GM20431 (cell line): ENCODE measurements around the gene UGT2A2.
"Not testable (repeated sequence)": the region's sequence is repeated elsewhere in the genome, so short reads cannot be mapped to it uniquely, and the experiment has no call there.

ENCODE experiments used
- in situ Hi-C: fragments of 300-500 bp; cut with MseI, MboI; formaldehyde crosslinking; loops from one replicate; pipeline ENCODE4 v1.15.0; 2020; ENCODE audit warnings: low sequenced_read_pairs; ENCODE audit not compliant: unreplicated experiment

The UGT2A2 gene

DNA sequence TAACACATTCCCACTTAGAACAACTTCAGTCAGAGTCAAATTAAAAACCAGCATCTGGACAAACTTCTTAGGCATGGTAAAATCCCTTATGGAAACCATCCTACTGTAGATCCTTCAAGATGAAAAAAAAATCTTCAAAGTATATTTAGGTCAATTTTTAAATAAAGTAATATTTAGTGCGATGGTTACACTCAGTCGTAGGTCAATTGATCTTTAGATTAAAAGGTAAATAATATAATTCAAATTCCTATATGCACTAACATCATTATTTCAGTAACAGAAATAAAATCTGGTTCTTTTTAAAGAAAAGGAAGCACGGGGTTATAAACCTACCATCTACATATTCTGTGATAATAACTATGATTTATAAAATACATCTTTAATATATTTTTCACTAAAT is at the start of gene UGT2A2:
TSS of gene UGT2A2 (minus strand) at position 101 of the 400 bp plus-strand sequence. CDS start at position 99, 2 bp downstream.
- in situ Hi-C loops: no loop called here

DNA sequence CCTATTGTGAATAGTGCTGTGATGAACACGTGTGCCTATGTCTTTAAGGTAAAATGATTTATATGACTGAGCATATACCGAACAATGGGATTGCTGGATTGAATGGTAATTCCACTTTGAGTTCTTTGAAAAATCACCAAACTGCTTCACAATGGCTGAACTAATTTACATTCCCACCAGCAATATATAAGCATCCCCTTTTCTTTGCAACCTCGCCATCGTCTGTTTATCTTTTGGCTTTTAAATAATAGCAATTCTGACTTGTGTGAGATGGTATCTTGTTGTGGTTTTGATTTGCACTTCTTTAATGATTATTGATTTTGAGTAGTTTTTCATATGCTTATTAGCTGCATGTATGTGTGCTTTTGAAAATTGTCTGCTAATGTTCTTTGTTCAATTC is 45.4 kb upstream of the UGT2A2 start:
- in situ Hi-C loops: loop anchor here (25.0 kb wide), 1 partner anchor 502 kb away; the partner anchor contains the start of gene ODAM

DNA sequence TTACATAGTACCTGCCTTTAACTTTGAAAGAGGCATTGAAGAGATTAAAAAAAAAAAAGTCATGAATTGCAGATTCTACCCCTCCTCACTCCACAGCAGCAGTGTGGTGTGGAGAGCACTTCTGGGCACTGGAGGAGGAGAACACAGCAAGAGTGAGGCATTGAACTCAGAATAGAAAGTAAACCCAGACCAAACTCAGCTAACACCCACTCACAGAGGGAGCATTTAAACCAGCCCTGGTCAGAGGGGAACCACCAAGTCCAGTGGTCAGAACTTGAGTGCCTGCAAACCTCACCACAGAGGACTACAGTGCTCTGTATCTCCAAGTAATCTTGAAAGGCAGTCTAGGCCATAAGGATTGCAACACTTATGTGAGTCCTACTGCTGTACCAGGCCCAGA is 29.2 kb upstream of the UGT2A2 start:
- in situ Hi-C loops: no loop called here

DNA sequence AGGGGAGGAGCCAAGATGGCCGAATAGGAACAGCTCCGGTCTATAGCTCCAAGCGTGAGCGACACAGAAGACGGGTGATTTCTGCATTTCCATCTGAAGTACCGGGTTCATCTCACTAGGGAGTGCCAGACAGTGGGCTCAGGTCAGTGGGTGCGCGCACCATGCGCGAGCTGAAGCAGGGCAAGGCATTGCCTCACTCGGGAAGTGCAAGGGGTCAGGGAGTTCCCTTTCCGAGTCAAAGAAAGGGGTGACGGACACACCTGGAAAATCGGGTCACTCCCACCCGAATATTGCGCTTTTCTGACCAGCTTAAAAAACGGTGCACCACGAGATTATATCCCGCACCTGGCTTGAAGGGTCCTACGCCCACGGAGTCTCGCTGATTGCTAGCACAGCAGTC is 24.6 kb upstream of the UGT2A2 start:
- in situ Hi-C loops: not testable (repeated sequence)

DNA sequence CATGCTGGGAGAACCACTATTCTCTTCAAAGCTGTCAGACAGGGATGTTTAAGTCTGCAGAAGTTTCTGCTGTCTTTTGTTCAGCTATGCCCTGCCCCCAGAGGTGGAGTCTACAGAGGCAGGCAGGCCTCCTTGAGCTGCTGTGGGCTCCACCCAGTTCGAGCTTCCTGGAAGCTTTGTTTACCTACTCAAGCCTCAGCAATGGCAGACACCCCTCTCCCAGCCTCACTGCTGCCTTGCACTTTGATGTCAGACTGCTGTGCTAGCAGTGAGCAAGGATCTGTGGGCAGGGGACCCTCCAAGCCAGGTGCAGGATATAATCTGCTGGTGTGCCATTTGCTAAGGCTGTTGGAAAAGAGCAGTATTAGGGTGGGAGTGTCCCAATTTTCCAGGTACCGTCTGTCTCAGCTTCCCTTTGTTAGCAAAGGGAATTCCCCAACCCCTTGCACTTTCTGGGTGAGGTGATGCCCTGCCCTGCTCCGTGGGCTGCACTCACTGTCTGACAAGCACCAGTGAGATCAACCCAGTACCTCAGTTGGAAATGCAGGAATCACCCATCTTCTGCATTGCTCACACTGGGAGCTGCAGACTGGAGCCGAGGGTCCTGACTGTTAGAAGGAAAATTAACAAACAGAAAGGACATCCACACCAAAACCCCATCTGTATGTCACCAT is 21.8 kb upstream of the UGT2A2 start:
- in situ Hi-C loops: not testable (repeated sequence)

DNA sequence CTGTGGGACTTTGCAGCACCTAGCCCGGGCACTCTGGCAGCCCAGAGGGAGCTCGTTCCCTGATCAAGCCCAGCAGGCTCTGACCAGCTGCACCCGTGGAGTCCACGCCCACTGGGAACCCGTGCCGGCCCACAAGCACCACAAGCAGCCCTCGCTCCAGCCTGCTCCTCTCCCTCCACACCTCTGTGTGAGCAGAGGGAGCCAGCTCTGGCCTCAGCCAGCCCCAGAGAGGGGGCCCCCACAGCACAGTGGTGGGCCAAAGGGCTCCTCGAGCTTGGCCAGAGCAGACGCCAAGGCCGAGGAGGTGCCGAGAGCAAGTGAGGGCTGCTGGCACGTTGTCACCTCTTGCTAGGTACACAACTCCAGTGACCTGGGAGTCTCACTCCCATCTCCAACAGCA is 18.7 kb upstream of the UGT2A2 start:
- in situ Hi-C loops: no loop called here

DNA sequence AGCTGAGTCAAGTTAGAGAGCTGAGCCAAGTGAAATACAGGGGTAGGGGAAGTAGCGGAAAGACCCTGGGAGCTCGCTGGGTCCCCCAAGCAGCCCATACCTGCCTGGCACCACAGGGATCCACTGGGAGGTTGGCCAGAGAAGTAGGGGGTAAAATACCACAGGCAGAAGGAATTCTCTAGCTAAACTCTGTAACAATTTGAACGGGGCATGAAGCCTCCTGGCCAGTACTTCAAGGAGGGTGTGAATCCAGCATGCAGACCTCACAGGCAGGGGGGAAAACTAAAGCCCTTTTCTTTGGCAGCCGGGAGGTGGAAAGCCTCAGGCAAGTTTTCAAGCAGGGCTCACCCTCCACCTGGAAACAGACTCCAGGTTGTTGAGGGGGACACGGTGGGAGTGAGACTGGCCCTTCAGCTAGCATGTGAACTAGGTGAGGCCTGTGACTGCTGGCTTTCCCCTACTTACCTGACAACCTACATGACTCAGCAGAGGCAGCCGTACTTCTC is 17.3 kb upstream of the UGT2A2 start:
- in situ Hi-C loops: no loop called here

DNA sequence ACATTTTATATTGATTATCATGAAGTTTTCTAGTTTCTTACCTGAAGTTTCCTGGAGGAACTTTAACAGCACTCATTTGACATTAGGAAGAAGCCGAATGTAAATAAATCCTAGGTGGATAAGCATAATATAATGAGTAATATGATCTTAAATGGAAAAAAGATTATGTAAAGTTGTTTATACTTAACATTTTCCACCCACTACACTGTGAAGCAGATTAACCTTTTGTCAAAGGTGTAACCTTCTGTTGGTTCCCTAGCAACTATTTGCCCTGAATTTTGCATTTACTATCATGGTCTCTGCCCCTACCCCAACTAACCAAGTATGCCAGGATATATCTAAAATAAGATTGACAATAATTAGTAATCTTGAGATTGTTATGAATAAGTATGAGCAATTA is 13.7 kb upstream of the UGT2A2 start, which contains the start of gene UGT2A1:
TSS of gene UGT2A1 (minus strand) at position 101 of the 400 bp plus-strand sequence. CDS start 5,603 bp downstream, outside the sequence.
- in situ Hi-C loops: no loop called here

DNA sequence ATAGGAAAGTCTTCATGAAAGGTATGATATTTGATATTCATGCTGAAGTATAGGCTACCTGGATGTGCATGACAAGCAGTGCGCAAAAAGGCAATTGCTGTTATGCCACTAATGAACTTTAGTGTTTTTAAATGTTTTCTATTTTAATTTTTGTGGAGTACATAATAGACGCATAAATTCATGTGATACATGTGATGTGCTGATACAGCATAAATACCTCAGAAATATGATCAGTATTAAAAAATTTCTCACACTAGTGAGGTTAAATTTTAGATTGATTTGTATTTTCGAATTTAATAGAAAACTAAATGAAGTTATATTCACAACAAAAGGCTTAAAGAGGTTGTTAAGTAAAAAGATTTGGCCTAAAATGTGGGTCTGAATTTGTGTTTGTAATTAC is 11.4 kb upstream of the UGT2A2 start:
- in situ Hi-C loops: no loop called here

DNA sequence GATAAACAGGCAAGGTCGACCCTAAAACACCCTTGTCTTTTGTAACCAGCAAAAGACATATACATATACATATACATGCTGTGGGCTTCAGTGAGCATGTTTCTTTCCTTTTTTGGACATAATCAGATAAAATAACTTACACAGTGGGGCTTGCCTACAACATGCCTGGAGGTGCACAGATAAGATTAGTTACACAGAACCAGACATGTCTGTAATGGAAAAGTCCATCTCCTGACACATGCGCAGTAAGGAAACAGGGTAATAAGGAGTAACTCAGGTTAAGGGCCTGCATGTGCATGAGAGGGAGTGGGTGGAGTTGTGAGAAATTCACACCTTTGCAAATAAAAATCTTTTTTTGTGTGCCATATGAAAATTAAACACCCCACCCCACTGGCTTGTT is 10.2 kb upstream of the UGT2A2 start:
- in situ Hi-C loops: no loop called here

DNA sequence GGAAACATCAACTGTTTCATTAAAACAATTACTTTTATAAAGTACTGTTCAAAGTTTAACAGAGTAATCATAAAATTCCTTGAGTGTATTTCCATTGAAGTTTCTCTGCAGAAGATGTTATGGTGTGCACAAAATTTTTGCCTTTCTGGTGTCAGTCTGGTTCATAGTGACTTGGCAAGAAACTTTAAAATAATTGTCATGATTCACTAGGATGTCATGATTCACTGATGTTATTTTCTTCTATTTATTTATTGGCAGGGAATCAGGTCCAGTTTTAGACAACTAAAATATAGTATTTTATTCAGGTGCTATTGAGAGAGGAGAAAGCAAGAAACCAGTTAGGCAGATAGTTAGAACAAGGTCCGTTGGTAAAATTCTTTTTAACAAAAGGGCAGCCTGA is 9.8 kb upstream of the UGT2A2 start:
- in situ Hi-C loops: no loop called here

DNA sequence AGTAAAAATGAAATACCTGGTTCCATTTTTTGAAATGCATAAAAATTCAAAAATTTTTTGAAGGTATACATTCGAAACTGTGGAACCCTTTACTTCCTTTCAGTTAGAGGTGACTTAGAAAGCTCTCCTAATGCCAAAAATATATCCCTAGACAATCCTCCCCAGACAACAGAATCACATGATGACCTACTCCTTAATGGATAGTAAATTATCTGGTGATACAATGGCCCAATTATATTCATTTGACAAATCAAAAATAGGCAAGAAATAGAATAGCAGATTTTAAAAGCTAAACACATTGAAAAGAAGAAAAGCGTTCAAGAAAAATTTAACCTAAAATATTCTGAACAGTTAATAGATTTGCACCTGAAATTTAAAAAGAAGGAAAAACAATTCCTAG is 3.5 kb upstream of the UGT2A2 start:
- in situ Hi-C loops: no loop called here

DNA sequence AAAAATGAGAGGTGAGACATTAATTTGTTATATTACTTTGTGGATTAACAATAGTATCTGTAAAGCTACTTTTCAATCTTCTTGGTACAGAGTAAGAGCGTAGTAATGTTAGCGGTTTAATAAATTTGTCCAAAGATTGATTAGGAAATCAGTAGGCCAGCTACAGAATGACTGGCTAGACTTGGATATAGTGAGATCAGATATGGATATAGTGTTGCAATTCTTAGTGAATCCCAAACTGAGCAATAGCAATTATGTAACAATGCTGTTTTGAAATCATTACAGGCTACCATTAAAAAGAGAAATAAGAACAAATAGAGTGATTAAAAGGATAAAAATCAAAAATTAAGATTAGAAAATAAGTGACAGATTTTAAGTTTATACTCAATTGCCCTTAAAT is 847 bp upstream of the UGT2A2 start:
- in situ Hi-C loops: no loop called here

DNA sequence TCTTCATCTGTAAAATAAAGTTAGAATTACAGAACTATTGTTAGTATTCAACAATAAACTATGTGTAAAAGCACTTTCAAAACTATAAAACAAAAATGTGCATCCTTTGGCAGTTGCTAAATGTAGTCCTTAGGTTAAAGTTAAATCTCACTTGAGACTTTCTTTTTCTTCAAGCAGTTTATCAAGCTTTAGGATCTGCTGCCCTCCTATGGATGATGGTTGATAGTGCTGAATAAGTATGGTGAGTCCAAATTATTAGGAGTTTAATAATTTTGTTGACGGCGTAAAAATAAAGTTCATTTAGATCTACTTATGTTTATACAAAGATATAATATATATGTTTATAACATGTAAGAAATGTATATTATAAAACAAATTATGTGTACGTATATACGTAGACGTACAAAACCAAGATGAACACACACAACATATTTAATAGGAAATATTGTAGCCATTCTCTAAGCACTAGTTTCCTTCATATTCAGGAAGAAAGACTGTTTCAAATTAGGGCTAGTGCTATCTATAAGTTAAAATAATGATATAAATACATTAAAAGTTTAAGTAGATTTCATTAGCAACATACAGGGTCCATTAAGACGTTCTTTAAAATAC is 22.3 kb downstream of the UGT2A2 start:
- in situ Hi-C loops: no loop called here

DNA sequence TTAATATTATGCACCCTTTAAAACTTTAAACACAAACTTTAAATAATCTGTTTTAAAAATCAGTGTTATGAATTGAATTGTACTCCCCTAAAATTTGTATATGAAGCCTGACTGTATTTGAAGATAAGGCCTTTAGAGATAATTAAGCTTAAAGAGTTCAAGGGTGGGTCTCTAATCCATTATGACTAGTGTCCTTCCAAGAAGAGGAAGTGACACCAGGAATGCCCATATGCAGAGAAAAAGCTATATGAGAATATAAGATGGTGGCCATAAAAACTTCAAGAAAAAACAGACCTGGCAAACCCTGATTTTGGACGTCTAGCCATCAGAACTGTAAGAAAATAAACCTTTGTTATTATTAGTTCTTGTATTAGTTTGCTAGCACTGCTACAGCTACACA is 29.0 kb downstream of the UGT2A2 start:
- in situ Hi-C loops: no loop called here

DNA sequence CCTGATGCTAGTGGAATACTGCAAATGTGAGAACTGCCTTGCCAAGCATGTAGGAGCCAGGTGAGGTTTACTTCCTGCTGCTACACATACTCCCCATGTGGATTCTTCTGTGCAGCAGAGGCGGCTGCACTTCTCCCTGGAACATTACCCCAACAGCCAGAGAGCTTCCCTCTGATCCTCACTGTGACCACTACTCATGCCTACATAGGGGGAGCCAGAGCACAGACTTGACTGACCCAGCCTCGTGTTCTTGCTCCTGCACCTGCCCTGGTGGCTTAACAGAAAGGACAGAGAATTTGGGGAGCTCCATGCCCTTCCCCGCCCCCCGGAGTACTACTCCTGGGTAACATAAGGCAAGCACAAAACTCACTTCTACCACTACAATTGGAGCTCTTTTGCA is 38.4 kb downstream of the UGT2A2 start:
- in situ Hi-C loops: no loop called here

DNA sequence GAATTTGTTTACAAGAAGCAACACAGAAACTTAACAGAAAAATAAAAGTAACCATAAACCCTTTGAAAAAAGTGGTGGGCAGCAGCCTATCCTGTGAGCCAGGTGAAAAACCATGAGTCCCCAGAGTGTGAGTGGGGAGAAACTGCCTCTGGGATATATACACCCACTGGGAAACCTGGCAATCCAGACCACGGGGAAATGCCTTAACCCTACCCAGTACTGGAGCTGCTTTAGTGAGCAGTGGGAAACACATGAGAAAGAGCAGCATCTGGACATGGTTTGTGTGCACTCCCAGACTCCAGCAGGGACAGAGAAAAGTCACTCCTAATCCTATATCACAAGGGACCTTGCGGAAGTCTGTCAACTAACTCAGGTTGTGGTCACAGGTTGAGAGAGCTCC is 39.4 kb downstream of the UGT2A2 start:
- in situ Hi-C loops: no loop called here

DNA sequence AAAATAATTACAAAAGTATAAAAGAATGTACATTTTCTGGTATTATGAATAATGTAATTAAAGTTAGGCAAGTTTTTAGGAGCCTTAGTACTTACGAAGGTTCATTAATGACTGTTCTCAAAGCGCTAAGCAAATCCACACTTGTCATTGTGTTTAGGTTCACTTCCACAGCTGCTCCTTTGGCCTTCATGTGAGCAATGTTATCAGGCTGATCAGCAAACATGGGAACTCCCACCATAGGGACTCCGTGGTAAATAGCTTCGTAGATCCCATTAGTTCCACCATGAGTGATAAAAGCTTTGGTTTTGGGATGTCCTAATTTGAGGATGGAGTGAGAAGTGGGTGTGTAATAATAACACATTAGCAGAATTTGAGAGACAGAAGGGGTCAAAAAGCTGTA is 45.1 kb downstream of the UGT2A2 start:
- in situ Hi-C loops: no loop called here

DNA sequence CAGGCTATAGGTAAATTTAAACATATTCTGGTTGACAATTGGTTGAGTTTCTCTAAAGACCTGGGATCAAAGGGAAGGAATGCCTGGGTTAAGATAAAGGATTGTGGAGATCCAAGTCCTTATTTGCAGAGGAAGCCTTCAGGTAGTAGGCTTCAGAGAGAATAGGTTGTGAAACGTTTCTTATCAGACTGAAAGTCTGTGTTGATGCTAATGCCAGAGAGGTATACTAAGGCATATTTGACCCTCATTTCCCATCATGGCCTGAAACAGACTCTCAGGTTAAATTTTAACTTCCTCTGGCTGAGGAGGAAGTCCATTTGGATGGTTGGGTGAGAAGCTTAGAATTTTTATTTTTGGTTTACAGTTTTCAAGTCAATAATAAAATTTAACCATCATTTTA is 48.1 kb downstream of the UGT2A2 start:
- in situ Hi-C loops: no loop called here

DNA sequence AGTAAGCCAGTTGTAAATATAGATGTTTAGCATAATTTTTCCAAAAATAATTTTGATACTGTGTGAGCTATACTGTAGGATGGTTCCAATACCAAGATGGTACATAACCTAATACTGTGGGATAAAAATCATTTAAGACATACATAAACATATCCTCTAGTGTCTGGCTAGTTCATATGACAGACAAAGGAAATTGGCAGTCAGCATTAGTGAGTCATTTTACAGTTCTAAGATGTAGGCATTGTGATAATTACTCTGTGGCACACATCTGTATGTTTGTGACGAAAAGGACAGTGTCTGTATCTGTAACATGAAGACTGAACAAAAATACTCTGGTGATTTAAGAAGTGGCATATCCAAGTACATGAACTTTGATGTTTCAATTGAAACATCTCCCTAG is 49.6 kb downstream of the UGT2A2 start:
- in situ Hi-C loops: no loop called here

DNA sequence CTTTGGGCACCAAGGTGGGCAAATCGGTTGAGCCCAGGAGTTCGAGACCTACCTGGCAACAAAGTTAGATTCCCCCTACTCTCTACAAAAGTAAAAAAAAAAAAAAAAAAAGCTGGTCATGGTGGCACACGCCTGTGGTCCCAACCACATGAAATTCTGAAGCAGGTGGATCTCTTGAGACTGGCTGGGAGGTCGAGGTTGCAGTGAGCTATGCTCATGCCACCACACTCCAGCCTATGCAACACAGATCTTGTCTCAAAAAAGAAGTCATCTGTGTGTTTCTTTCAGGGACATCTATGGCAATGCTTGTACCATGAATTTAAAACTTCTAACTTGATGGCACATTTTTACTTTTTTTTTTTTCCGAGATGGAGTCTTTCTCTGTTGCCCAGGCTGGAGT is 55.3 kb downstream of the UGT2A2 start:
- in situ Hi-C loops: no loop called here

DNA sequence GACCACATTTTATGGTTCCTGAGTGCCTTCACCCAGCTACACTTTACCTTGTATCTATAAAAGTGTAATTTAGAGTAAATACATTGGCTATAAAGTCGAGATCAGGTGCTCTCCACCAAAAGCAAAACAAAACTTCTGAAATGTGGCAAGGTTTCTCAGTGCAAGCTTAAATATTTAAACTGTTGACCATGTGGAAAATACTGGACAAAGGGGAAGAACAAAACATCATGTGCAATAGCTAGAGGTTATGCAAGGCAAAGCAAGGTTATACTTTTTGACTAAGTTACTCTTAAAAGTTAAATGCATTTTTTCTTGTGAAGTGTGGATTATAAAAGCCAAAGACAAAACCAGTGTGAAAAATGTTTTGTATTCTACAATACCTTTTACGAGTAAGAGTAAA is 55.9 kb downstream of the UGT2A2 start:
- in situ Hi-C loops: no loop called here
